Measurements from ENCODE around the gene MTHFS. TPM values are rescaled to one million over a fixed set of nuclear protein-coding genes. Genes with fewer than 3 reads are reported as not detected.

Gene MTHFS
- total RNA-seq, 2 experiments from 2014 or later, result 37.0 to 41.3 TPM

DNA sequence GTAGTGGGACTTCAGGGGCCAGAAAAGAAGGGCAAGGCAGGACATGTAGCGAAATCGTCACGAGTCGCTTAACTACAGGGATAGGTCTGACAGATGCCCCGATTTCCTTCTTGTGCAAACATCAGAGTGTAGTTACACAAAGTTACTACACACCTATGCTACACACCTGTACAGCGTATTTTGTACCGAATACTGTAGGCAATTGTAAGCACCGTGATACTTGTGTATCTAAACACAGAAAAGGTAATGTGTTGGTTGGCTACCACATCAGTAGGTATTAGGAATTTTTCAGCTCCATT is 515 bp upstream of the MTHFS start:
- Mint-ChIP-seq H3K27ac (peak overlapping the region; percentile 96), H3K4me1 (ENCODE audit: low read depth) (peaks cover 57% of the 10 kb centered on the region), H3K9me3 (ENCODE audit: insufficient read depth) (no peaks in the 10 kb centered on the region), H3K36me3 (ENCODE audit: low read depth) (peaks cover 41% of the 10 kb centered on the region), H3K4me3 (peak overlapping the region; percentile 82), H3K27me3 (ENCODE audit: low read depth) (no peaks in the 10 kb centered on the region)
- POLR2A ChIA-PET, result interaction anchor here (0.6 to 6.6 kb wide), 12 partner anchors 8 to 255 kb away, joined by 3 to 114 read pairs (median 4); partner anchors contain the start of gene BCL2A1
- CTCF ChIA-PET, result interaction anchor here (0.6 to 4.9 kb wide), 7 partner anchors 12 to 557 kb away, joined by 3 to 25 read pairs (median 4); no protein-coding TSS in a partner anchor
- DNase-seq (no peak), ATAC-seq (no peak)

- no peak for DNase-seq
Measured at GRCh38 chr15:79896131-79896633, 632 bp downstream of the MTHFS start.

DNA sequence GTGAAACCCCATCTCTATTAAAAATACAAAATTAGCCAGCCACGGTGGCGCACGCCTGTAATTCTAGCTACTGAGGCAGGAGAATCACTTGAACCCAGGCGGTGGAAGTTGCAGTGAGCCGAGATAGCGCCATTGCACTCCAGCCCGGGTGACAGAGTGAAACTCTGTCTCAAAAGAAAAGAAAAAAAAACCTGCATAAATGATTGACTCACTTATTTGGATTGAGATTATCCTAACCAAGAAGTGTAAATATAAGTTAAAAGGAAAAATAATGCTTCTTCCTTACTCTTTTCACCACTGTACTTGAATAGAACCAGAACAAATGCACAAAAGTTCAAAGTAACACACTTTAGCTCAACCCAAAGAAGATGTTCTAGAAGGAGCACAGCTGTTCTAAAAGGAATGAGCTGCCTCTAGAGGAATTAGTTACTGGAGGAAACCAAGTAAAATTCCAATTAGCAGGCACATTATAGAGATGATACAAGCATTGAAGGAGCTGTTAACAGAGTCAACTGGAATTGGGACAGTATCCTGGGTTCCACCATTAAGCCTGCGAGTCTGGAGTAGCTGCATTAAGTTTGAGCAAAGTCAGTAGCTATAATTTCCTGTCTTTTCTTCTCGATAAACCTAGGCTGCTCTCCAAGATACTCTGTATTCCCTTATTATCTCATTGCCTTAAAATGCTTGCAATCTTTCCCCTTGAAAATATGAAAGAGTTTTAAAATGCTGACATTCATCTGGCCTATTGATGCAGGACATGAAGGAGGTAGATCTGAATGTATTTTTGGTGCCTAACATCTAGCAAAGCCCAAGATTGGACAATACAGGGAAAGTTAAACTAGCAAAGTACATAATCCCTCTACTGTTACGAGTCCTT is 9.5 kb downstream of the MTHFS start:
- H3K4me1 Mint-ChIP-seq (ENCODE audit: low read depth), result peaks cover 15% of the 10 kb centered on the region
- ChIA-PET POLR2A (interaction anchor here (1.7 kb wide), 1 partner anchor 9 kb away, joined by 6 read pairs; the partner anchor contains the start of gene MTHFS), CTCF (interaction anchor here (1.5 to 1.7 kb wide), 2 partner anchors 13 to 286 kb away, joined by 4 to 5 read pairs; no protein-coding TSS in a partner anchor)
- no peak for ATAC-seq
- no peak for DNase-seq
- no peaks in the 10 kb centered on the region for H3K9me3 Mint-ChIP-seq (ENCODE audit: insufficient read depth)
- no peak overlapping the region for H3K27ac Mint-ChIP-seq
- no peaks in the 10 kb centered on the region for H3K27me3 Mint-ChIP-seq (ENCODE audit: low read depth)
- peaks cover 81% of the 10 kb centered on the region for H3K36me3 Mint-ChIP-seq (ENCODE audit: low read depth)
- no peak overlapping the region for H3K4me3 Mint-ChIP-seq

More at GRCh38 chr15:79896131-79896633, 632 bp downstream of the MTHFS start:
- H3K36me3 Mint-ChIP-seq (ENCODE audit: low read depth), result peaks cover 42% of the 10 kb centered on the region
- peak overlapping the region; percentile 100 for H3K27ac Mint-ChIP-seq
- peak; percentile 8 for ATAC-seq
- peak overlapping the region; percentile 97 for H3K4me3 Mint-ChIP-seq
- POLR2A ChIA-PET, result interaction anchor here (0.7 to 6.6 kb wide), 14 partner anchors 9 to 257 kb away, joined by 3 to 114 read pairs (median 4); partner anchors contain the start of genes BCL2A1 and ZFAND6
- CTCF ChIA-PET, result interaction anchor here (0.6 to 4.9 kb wide), 12 partner anchors 10 to 515 kb away, joined by 3 to 25 read pairs (median 4); no protein-coding TSS in a partner anchor
- H3K4me1 Mint-ChIP-seq (ENCODE audit: low read depth), result peaks cover 58% of the 10 kb centered on the region
- no peaks in the 10 kb centered on the region for H3K9me3 Mint-ChIP-seq (ENCODE audit: insufficient read depth)
- no peaks in the 10 kb centered on the region for H3K27me3 Mint-ChIP-seq (ENCODE audit: low read depth)

DNA sequence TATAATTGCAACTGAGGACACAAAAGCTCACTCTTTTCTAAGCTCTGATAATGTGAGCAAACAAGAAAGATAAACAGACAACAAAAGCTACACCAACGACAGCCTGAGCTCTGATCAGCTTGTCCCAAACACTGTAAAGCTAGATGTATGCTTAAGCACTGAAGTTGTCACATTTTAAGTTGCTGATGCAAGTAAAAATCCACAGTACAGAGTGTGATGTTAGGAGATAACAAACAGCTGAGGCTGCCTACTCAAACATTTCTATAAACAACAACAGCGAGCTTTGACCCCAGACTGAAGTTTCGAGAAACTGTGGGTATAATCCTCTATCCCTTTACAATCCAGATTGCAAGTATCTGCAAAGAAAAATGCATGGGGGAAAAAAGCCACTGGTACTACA is 10.7 kb downstream of the MTHFS start:
- POLR2A ChIA-PET, result interaction anchor here (1.1 kb wide), 1 partner anchor 12 kb away, joined by 5 read pairs; no protein-coding TSS in a partner anchor
- no peak overlapping the region for H3K4me3 Mint-ChIP-seq
- H3K36me3 Mint-ChIP-seq (ENCODE audit: low read depth), result peaks cover 84% of the 10 kb centered on the region
- ATAC-seq, result no peak
- no peak for DNase-seq
- H3K27ac Mint-ChIP-seq, result no peak overlapping the region
- no peaks in the 10 kb centered on the region for H3K9me3 Mint-ChIP-seq (ENCODE audit: insufficient read depth)
- no peaks in the 10 kb centered on the region for H3K27me3 Mint-ChIP-seq (ENCODE audit: low read depth)
- CTCF ChIA-PET, result interaction anchor here (0.6 to 1.6 kb wide), 4 partner anchors 11 to 108 kb away, joined by 3 to 7 read pairs (median 4); partner anchors contain the start of gene MTHFS
- peaks cover 9% of the 10 kb centered on the region for H3K4me1 Mint-ChIP-seq (ENCODE audit: low read depth)

DNA sequence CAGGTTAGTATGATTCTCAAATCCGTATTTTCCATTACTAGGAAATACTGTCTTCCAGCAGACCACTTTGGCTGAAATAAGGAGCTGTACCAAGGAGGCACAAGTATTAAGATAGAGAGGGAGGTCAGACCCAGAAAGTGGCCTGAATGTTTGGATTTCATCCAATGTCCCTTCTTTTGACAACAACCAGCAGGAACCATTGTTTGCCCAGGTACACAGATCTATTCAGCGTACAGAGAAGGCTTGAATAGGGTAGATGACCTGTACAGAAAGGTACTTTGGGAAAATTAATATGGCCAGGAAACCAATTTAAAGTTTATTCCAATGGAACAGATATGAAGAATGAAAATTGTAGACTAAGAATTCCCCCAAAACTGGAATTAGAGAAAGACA is 12.6 kb downstream of the MTHFS start:
- Mint-ChIP-seq H3K36me3 (ENCODE audit: low read depth) (peaks cover 92% of the 10 kb centered on the region), H3K4me1 (ENCODE audit: low read depth) (peaks cover 4% of the 10 kb centered on the region), H3K9me3 (ENCODE audit: insufficient read depth) (peaks cover 7% of the 10 kb centered on the region), H3K27ac (no peak overlapping the region), H3K27me3 (ENCODE audit: low read depth) (no peaks in the 10 kb centered on the region), H3K4me3 (no peak overlapping the region)
- ChIA-PET CTCF (interaction anchor here (1.3 to 2.4 kb wide), 2 partner anchors 30 to 109 kb away, joined by 3 to 8 read pairs; no protein-coding TSS in a partner anchor), POLR2A (no interaction called here)
- DNase-seq (no peak), ATAC-seq (no peak)

DNA sequence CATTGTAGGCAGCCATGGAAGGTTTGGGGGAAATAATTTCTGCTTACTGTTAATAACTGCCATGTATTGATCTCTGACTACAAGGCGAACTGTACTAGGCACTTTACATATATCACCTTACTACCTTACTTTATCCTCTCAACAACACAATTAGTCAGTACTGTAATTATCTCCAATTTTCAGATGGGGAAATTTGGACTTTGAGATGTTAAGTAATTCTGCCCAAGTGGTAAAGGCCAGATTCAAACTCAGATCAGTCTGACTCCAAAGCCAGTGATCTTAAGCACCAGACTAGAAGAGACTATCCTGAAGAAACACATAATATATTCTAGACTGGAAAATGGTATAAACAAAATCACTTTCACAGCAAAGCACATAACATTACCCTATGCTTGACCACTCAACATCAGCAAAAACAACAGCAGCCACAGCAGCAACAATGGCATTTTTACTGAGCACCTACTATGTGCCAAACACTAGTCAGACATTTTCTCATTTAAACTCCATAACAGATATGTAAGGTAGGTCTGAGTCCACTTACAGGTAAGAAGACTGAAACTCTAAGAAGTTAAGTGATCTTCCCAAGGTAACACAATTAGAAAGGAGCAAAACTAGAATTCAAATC is 13.1 kb downstream of the MTHFS start:
- H3K36me3 Mint-ChIP-seq (ENCODE audit: low read depth), result peaks cover 90% of the 10 kb centered on the region
- no peak overlapping the region for H3K4me3 Mint-ChIP-seq
- H3K4me1 Mint-ChIP-seq (ENCODE audit: low read depth), result peaks cover 4% of the 10 kb centered on the region
- CTCF ChIA-PET, result interaction anchor here (1.5 to 2.4 kb wide), 3 partner anchors 12 to 108 kb away, joined by 4 to 8 read pairs (median 4); no protein-coding TSS in a partner anchor
- peaks cover 10% of the 10 kb centered on the region for H3K9me3 Mint-ChIP-seq (ENCODE audit: insufficient read depth)
- no peak overlapping the region for H3K27ac Mint-ChIP-seq
- H3K27me3 Mint-ChIP-seq (ENCODE audit: low read depth), result no peaks in the 10 kb centered on the region
- POLR2A ChIA-PET, result no interaction called here
- ATAC-seq (no peak), DNase-seq (no peak)

DNA sequence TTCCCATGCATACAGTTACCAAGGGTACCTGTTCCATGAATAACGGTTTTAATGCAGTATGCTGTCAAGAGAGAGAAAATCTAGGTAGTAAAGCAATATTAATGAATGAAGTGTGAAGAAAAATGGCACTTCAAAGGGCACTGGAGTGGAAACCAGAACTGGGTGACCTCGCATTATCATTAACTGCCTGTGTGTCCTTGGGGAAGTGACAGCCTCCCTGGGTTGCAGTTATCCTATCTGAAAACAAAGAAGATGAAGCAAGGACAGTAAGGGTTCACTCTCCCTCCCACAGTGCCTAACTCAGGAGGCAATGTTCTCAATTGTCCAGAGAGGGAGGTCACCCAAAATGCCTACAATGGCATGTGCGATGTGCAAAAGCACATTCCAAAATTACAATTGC is 15.1 kb downstream of the MTHFS start:
- ATAC-seq (no peak), DNase-seq (no peak)
- Mint-ChIP-seq H3K4me3 (no peak overlapping the region), H3K27me3 (ENCODE audit: low read depth) (no peaks in the 10 kb centered on the region), H3K9me3 (ENCODE audit: insufficient read depth) (peaks cover 28% of the 10 kb centered on the region), H3K27ac (no peak overlapping the region), H3K36me3 (ENCODE audit: low read depth) (peaks cover 95% of the 10 kb centered on the region), H3K4me1 (ENCODE audit: low read depth) (peaks cover 2% of the 10 kb centered on the region)
- ChIA-PET POLR2A (interaction anchor here (0.6 kb wide), 1 partner anchor 13 kb away, joined by 3 read pairs; no protein-coding TSS in a partner anchor), CTCF (interaction anchor here (2.4 kb wide), 1 partner anchor 28 kb away, joined by 9 read pairs; no protein-coding TSS in a partner anchor)

DNA sequence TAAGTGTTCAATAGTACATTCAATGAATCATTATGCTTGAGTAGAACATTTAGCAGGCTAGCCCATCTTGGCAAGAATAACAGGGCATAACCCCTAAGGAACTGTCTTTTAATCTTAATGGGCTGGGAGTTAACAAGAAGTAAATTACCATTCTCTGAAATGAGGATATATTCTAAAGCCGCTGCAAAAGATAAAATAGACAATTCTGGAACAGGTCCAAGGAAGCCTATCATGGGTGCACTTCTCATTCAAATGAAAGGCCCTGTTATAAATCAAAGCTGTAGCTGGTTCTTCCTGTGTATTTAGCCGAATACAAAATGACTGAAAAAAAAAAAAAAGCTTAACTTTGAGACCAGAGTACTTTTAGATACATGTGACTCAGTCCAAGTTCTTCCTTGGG is 15.6 kb downstream of the MTHFS start:
- Mint-ChIP-seq H3K27ac (no peak overlapping the region), H3K4me3 (no peak overlapping the region), H3K36me3 (ENCODE audit: low read depth) (peaks cover 95% of the 10 kb centered on the region), H3K9me3 (ENCODE audit: insufficient read depth) (peaks cover 28% of the 10 kb centered on the region), H3K4me1 (ENCODE audit: low read depth) (peaks cover 2% of the 10 kb centered on the region), H3K27me3 (ENCODE audit: low read depth) (no peaks in the 10 kb centered on the region)
- DNase-seq (no peak), ATAC-seq (no peak)
- CTCF ChIA-PET, result interaction anchor here (2.4 kb wide), 1 partner anchor 28 kb away, joined by 9 read pairs; no protein-coding TSS in a partner anchor
- POLR2A ChIA-PET, result no interaction called here

DNA sequence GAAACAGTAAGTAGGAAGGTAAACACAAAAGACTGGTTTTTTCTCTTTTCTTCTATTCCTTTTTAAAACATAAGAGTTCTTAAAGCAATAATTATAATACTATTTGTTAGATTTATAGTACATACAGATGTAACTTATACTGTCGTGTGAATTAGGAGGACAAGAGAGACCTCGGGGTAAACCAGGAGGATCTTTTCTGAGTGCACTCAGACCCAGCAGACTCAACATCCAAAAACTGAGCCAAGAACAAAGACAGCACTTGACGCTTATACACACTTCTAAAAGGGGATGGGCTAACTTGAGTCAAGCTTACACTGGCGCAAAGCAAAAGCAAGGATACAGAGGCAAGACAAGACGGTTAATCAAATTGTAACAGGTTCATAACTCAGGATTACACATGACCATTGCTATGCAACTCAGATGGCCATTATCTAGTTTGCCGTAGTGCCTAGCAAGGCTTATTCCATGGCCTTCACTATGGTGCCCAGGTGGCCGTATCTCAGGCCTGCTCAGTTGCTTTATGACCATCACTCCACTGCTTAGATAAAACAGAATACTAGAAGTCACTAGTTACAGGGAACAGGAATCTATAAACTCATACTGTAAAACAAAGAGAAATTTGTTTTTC is 18.6 kb downstream of the MTHFS start:
- Mint-ChIP-seq H3K36me3 (ENCODE audit: low read depth) (peaks cover 94% of the 10 kb centered on the region), H3K27me3 (ENCODE audit: low read depth) (no peaks in the 10 kb centered on the region), H3K4me1 (ENCODE audit: low read depth) (peaks cover 9% of the 10 kb centered on the region), H3K9me3 (ENCODE audit: insufficient read depth) (peaks cover 44% of the 10 kb centered on the region), H3K27ac (no peak overlapping the region), H3K4me3 (no peak overlapping the region)
- CTCF ChIA-PET, result interaction anchor here (2.5 kb wide), 1 partner anchor 25 kb away, joined by 10 read pairs; no protein-coding TSS in a partner anchor
- DNase-seq (no peak), ATAC-seq (no peak)
- POLR2A ChIA-PET, result no interaction called here

- Mint-ChIP-seq H3K9me3 (ENCODE audit: insufficient read depth) (peaks cover 50% of the 10 kb centered on the region), H3K36me3 (ENCODE audit: low read depth) (peaks cover 87% of the 10 kb centered on the region), H3K27me3 (ENCODE audit: low read depth) (no peaks in the 10 kb centered on the region), H3K4me3 (no peak overlapping the region), H3K4me1 (ENCODE audit: low read depth) (peaks cover 19% of the 10 kb centered on the region), H3K27ac (no peak overlapping the region)
- POLR2A ChIA-PET, result interaction anchor here (1.7 kb wide), 1 partner anchor 48 kb away, joined by 8 read pairs; no protein-coding TSS in a partner anchor
- ATAC-seq (no peak), DNase-seq (no peak)
- CTCF ChIA-PET, result interaction anchor here (0.7 to 6.3 kb wide), 3 partner anchors 20 to 958 kb away, joined by 3 to 35 read pairs (median 3); no protein-coding TSS in a partner anchor
Measured at GRCh38 chr15:79875213-79875612, 21.6 kb downstream of the MTHFS start.

GRCh38 chr15:79874242-79874641 is 22.6 kb downstream of the MTHFS start:
- Mint-ChIP-seq H3K27me3 (ENCODE audit: low read depth) (no peaks in the 10 kb centered on the region), H3K4me1 (ENCODE audit: low read depth) (peaks cover 19% of the 10 kb centered on the region), H3K4me3 (no peak overlapping the region), H3K27ac (no peak overlapping the region), H3K9me3 (ENCODE audit: insufficient read depth) (peaks cover 43% of the 10 kb centered on the region), H3K36me3 (ENCODE audit: low read depth) (peaks cover 79% of the 10 kb centered on the region)
- CTCF ChIA-PET, result interaction anchor here (0.7 to 6.3 kb wide), 6 partner anchors 13 to 494 kb away, joined by 3 to 35 read pairs (median 4); no protein-coding TSS in a partner anchor
- ATAC-seq (no peak), DNase-seq (no peak)
- POLR2A ChIA-PET, result interaction anchor here (0.6 to 1.7 kb wide), 4 partner anchors 22 to 357 kb away, joined by 3 to 8 read pairs (median 4); no protein-coding TSS in a partner anchor
